ENCODE results near the gene SAFB2. TPM values are rescaled to one million over a fixed set of nuclear protein-coding genes. Genes with fewer than 3 reads are reported as not detected.

The SAFB2 gene
- total RNA-seq, 4 donors from 2014 or later: 58.1 to 99.8 (median 93.1) TPM

- whole genome bisulfite sequencing, 2 donors: 78 to 81% methylated on average over 5 of the region's 5 CpGs
- Histone ChIP-seq H3K36me3 (peaks cover 4 to 100% (median 43%) of the 10 kb centered on the region in 3 donors), H3K27me3 (no peaks in the 10 kb centered on the region)
Observed at GRCh38 chr19:5655412-5655811, 32.8 kb upstream of the SAFB2 start.

GRCh38 chr19:5654931-5655330, 32.4 kb upstream of the SAFB2 start:
- 88 to 95% methylated on average over 5 of the region's 5 CpGs for WGBS, 2 donors
- Histone ChIP-seq H3K36me3 (peaks cover 5 to 100% (median 45%) of the 10 kb centered on the region in 3 donors), H3K4me1 (no peaks in the 10 kb centered on the region), H3K27ac (no peak overlapping the region), H3K4me3 (no peak overlapping the region), H3K9me3 (no peaks in the 10 kb centered on the region), H3K27me3 (no peaks in the 10 kb centered on the region)
- no peak for DNase-seq (ENCODE audit: low spot score in 2 of 2)
- TF ChIP-seq POLR2A (IDR thresholded peaks at IDR 0.05) (no peak), CTCF (IDR thresholded peaks at IDR 0.05) (no peak), EP300 (IDR thresholded peaks at IDR 0.05) (no peak)

More at GRCh38 chr19:5655412-5655811, 32.8 kb upstream of the SAFB2 start:
- no peaks in the 10 kb centered on the region for H3K4me1 ChIP-seq
- H3K27ac ChIP-seq: no peak overlapping the region
- no peak for TF ChIP-seq POLR2A (IDR thresholded peaks at IDR 0.05)
- H3K4me3 ChIP-seq: no peak overlapping the region
- DNase-seq (ENCODE audit: low spot score in 2 of 2): no peak
- no peaks in the 10 kb centered on the region for H3K9me3 ChIP-seq

GRCh38 chr19:5652261-5652660, 29.7 kb upstream of the SAFB2 start:
- Histone ChIP-seq H3K9me3 (no peaks in the 10 kb centered on the region), H3K27ac (no peak overlapping the region), H3K36me3 (peaks cover 5 to 93% (median 41%) of the 10 kb centered on the region in 3 donors), H3K27me3 (no peaks in the 10 kb centered on the region), H3K4me1 (no peaks in the 10 kb centered on the region), H3K4me3 (no peak overlapping the region)
- WGBS, 2 donors: 88 to 89% methylated on average over 10 of the region's 10 CpGs
- DNase-seq (ENCODE audit: low spot score in 2 of 2): no peak
- TF ChIP-seq CTCF (IDR thresholded peaks at IDR 0.05): no peak
- TF ChIP-seq EP300 (IDR thresholded peaks at IDR 0.05): no peak
- TF ChIP-seq POLR2A (IDR thresholded peaks at IDR 0.05): no peak

GRCh38 chr19:5651361-5651760, 28.8 kb upstream of the SAFB2 start:
- peaks cover 5 to 93% (median 43%) of the 10 kb centered on the region in 3 donors for H3K36me3 ChIP-seq
- WGBS, 2 donors: 89 to 94% methylated on average over 5 of the region's 5 CpGs
- no peaks in the 10 kb centered on the region for H3K27me3 ChIP-seq
- H3K27ac ChIP-seq: no peak overlapping the region
- DNase-seq (ENCODE audit: low spot score in 2 of 2): no peak
- no peaks in the 10 kb centered on the region for H3K9me3 ChIP-seq
- H3K4me1 ChIP-seq: no peaks in the 10 kb centered on the region
- TF ChIP-seq POLR2A (IDR thresholded peaks at IDR 0.05): no peak
- no peak for TF ChIP-seq CTCF (IDR thresholded peaks at IDR 0.05)
- TF ChIP-seq EP300 (IDR thresholded peaks at IDR 0.05): no peak
- H3K4me3 ChIP-seq: no peak overlapping the region

- H3K27ac ChIP-seq: no peak overlapping the region
- no peaks in the 10 kb centered on the region for H3K27me3 ChIP-seq
- DNase-seq (ENCODE audit: low spot score in 2 of 2): no peak
- H3K36me3 ChIP-seq: peaks cover 5 to 90% (median 39%) of the 10 kb centered on the region in 3 donors
- H3K9me3 ChIP-seq: no peaks in the 10 kb centered on the region
- no peak overlapping the region for H3K4me3 ChIP-seq
- TF ChIP-seq CTCF (IDR thresholded peaks at IDR 0.05): no peak
- no peak for TF ChIP-seq EP300 (IDR thresholded peaks at IDR 0.05)
- no peak for TF ChIP-seq POLR2A (IDR thresholded peaks at IDR 0.05)
- WGBS, 2 donors: 92 to 95% methylated on average over 11 of the region's 11 CpGs
- H3K4me1 ChIP-seq: no peaks in the 10 kb centered on the region
Observed at GRCh38 chr19:5648464-5648863, 25.9 kb upstream of the SAFB2 start.

- Histone ChIP-seq H3K4me3 (no peak overlapping the region), H3K4me1 (peaks cover 0 to 5% (median 0%) of the 10 kb centered on the region in 4 donors), H3K9me3 (no peaks in the 10 kb centered on the region), H3K27me3 (no peaks in the 10 kb centered on the region), H3K27ac (no peak overlapping the region), H3K36me3 (peaks cover 5 to 89% (median 29%) of the 10 kb centered on the region in 3 donors)
- TF ChIP-seq POLR2A (IDR thresholded peaks at IDR 0.05) (no peak), CTCF (IDR thresholded peaks at IDR 0.05) (no peak), EP300 (IDR thresholded peaks at IDR 0.05) (no peak)
- DNase-seq (ENCODE audit: low spot score in 2 of 2): no peak
- WGBS, 2 donors: 80 to 84% methylated on average over 3 to 4 of the region's 4 CpGs
Observed at GRCh38 chr19:5646703-5647102, 24.1 kb upstream of the SAFB2 start.

Measured in tibial nerve (tissue), 4 donors.